GM19395 (cell line): Measurements from ENCODE around the gene MACO1.

ENCODE experiments used
- ATAC-seq: cut with Tn5 transposase; IDR thresholded peaks from one replicate; pipeline ENCODE4 v1.9.1; 2021; ENCODE audit warnings: mild to moderate bottlenecking, moderate library complexity; ENCODE audit not compliant: unreplicated experiment

The MACO1 gene

DNA sequence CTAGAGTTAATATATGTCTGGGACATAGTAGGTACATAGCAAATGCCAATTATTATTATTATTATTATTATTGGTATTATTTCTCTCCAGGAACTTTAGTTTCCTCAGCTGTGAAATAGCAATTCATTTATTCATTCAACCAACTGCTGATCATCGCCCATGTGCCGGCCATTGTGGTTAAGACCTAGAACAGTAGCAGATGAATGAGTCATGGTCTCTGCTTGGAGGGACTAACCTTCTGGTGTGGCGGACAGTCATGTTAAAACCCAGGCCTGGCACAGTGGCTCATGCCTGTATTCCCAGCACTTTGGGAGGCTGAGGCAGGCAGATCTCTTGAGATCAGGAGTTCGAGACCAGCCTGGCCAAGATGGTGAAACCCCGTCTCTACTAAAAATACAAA lies 88.9 kb downstream of the MACO1 start:
- ATAC-seq, result no peak

DNA sequence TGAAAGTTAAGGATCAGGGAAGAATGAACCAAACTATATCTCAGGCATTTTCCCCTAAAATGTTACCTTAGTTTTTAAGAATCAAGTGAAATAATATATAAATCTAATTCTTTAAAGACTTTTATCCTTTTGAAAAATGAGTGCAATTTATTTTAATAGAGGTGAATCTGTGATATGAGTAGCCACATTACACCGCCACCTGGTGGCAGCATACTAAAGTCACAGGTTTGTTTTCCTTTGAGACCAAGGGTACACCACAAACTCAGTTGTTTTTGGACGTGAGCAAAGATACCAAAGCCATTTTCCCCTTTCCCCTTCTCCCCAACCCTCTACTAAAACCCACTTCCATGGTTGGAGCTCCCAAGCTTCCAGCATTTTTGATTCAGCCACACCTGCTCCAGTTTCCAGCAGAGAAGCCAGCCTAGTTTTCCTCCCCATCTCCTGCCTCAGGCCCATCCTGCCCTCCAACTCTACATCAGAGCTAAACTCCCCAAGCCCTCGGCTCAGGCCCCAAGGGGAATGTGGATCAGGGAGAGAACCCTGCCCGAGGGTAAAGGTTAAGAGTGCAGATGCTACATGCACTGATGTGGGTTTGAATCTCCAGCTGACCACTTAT lies 89.9 kb downstream of the MACO1 start:
- ATAC-seq, result no peak

DNA sequence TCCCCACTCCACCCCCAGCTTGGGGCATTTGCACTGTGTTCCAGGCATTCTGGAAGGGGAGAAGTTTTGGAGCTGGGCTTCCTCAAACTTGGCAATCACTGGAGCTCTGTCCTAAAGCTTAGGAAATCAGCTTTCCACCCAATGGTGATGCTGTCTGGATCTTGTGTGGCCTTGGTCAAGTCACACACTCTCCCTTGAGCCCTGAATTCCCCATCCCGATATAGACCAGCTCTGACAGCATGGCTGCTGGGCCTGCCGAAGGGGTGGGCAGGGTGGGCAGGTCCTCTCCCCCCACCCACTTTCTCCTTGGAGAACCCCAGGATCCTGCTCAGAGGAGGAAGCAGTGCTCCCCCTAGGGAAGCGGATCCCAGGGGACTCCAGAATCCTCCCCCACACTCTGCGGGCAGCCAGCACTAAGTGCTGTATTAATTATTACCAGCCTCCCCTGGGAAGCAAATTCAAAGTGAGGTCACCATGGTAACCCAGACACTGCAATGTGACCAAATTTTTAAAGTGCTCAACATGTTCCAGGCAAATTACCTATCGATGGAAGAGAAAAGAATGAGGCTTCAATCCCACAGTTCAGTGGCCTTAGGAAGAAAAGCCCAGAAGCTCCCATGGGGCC lies 91.4 kb downstream of the MACO1 start:
- no peak for ATAC-seq

DNA sequence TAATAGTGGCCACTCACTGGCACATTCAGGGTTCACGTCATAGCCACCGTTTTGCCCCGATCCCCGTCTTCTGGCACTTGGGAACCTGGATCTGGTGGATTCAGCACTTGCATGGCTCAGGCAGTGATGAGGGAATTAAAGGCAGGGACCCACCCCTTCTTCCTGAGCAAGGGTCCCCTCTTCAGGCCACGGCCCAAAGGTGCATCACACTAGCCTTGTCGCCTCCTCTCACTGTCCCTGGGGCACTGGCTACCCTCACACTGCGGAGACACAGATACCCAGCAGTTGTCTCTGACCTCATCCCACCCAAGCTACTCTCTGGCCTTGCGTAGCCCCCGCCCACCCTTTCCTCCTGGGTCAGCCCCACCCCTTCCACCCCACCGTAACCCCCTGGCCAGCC lies 92.8 kb downstream of the MACO1 start:
- ATAC-seq, result no peak

DNA sequence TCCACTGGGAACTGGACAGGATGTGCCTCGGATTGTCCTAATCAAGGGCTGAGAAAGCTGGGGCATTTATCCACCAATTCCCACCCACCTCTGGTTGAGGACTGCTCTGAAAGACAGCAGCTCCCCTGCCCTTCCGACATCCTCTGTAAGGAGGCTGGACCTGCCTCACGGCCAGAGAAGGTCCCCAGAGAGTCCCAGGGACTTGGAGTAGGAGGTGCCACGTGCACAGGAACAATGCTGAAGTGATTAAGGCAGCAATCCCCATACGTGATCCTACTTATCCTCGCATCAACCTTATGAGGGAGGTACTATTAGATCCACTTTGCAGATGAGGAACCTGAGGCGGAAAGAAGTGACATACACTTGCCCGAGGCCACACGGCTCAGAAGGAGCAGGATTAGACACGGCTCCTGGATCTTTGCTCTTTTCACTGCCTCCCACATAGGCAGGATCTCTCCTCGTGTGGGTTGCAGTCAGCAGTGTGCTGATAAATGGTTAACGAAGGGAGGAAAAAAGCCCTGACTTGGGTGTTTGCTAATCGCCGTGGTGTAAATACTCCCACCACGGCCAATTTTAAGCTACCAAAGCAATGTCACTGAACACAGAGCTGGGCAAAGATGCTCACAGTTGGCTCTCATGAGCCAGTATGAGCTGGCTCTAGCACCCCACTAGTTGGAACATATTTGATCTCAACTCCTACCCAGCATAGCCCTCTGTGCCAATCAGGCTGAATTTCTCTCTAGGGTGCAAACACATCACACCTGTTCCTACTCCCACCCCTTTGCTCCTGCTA lies 94.1 kb downstream of the MACO1 start:
- no peak for ATAC-seq

DNA sequence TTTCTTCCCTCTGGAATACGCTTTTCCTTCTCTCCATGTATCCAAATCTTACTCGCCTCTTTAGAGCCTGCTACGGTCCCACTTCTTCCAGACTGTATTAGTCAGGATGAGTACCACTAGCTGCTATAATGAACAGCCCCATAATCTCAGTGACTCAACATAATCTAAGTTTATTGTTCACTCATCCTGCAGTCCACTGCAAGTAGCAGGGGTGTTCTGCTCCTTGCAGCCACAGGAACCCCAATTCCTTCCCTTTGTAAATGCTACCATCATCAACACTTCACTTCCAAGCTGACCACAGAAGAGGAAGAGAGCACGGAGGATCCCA lies 94.6 kb downstream of the MACO1 start:
- ATAC-seq, result no peak

DNA sequence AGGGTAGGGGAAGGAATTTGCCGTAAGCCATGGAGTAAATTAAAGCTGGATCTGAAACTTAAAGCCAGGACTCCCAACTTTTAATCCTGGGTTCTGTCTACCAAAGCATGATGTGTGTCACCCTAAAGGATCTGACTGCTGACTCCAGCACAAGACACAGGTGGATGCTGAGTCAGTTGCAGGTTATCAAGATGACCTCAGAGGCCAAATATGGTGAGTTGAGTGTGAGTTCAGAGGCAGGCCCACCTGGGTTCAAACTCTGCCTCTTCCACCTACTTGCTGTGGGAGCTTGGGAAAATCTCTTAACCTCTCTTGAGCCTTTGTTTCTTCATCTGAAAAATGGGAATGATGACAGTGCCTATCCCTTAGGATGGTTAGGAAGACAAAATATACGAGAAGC lies 96.1 kb downstream of the MACO1 start:
- no peak for ATAC-seq

DNA sequence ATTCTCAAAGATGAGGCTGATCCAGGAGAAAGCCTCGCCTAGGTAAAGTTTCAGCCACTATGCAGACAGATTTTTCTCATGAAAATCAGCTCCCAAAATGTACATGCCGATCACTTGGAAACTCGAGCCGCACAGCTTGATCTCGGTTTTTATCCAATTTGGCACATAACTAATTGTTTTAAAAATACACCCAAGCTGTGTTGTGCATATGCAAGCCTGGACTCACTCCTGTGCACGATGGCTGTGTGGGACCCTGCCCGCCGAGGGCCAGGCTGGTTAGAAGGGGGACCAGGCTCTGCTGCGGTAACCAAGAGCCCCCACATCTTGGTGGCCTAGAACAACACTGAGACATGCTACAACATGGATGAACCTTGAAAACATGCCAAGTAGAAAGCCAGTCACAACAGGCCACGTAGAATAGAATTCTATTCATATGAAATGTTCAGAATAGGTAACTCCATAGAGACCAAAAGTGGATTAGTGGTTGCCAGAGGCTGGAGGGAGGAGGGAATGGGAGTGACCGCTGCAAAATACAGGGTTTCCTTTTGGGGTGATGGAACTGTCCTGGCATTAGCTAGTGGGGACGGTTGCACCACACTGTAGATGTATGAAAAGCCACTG lies 96.6 kb downstream of the MACO1 start:
- ATAC-seq, result no peak

DNA sequence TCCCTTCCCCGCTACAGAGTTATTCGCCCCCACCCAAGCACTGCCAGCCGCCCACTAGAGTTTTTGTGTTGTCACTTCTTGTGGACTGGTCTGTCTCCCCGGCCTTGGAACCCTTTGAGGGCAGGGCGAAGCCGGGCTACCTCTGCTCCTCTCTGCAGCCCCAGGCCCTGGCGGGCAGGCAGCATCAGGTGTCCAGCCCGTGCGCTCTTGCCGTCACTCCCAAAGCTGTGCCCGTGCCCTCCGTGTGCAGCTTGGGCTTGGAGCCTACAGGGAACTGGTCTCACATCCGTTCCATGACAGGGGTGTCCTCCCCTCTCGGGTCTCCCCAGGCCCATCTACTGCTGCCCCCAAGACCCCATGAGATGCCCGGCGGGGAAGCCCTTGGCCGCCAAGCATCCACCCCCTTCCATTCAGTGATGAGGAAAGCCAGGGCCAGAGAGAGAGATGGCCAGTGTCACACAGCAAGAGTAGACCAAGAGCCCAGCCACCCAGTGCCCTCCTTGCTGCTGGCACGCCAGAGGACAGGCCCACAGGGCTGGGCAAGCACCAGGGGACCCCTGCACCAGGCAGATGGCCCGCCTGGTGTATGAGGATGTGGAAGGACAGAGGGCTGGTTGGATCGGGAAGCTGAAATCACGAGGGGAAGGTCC lies 97.4 kb downstream of the MACO1 start:
- no peak for ATAC-seq

DNA sequence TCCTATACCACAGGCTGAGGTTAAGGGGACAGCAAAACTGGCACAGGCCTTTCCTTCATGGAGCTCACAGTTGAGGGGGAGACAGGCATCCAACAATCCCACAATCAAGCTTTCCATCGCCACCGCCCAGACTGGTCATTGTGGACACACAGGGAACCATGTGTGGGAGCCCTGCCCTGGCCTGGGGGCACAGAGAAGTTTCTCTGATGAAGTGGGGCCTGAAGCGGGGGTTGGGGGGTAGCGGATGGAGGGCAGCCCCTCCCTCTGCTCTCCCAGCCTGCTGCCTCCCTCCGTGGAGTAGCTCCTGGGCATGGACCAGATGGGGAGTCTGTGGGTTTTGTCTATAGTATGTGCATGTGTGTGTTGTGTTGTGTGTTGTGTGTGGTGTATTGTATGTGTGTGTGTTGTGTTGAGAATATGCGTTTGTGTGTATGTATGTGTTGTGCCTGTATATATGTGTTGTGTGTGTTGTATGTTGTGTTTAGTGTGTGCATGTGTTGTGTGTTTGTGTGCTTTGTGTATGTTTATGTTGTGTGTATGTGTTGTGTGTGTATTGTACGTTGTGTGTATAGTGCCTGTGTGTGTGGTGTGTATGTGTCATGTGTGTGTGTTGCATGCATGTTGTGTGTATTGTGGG lies 98.3 kb downstream of the MACO1 start:
- ATAC-seq, result no peak

DNA sequence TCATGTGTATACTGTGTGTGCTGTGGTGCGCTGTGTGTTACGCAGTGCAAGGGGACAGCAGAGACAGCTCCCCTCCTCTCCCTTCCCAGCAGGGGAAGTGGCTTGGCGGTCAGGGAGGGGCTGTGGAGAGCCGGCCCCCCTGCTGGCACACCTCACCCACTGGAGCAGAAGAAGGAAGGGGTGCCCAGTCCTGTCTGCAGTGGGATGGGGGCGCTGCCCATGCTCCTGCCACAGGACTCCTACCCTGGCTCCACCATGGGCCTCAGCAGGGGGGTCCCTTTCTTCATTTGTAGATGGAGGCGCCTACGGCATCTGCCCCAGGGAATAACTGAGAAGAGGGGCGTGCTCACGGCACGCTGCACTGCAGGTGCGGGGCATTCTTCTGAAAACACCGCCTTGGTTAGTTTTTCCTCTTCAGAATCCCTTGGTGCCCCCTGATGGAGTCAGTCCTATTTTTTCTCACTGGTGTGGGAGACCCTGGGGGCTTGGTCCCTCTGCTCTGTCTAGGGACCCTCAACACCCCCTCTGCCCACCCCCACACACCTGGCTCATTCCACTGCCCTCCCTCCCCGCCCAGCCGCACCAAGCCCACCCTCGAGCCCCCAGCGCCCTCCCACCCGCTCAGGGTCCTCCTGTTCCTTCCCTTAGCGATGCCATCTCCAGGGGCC lies 99.0 kb downstream of the MACO1 start:
- no peak for ATAC-seq

DNA sequence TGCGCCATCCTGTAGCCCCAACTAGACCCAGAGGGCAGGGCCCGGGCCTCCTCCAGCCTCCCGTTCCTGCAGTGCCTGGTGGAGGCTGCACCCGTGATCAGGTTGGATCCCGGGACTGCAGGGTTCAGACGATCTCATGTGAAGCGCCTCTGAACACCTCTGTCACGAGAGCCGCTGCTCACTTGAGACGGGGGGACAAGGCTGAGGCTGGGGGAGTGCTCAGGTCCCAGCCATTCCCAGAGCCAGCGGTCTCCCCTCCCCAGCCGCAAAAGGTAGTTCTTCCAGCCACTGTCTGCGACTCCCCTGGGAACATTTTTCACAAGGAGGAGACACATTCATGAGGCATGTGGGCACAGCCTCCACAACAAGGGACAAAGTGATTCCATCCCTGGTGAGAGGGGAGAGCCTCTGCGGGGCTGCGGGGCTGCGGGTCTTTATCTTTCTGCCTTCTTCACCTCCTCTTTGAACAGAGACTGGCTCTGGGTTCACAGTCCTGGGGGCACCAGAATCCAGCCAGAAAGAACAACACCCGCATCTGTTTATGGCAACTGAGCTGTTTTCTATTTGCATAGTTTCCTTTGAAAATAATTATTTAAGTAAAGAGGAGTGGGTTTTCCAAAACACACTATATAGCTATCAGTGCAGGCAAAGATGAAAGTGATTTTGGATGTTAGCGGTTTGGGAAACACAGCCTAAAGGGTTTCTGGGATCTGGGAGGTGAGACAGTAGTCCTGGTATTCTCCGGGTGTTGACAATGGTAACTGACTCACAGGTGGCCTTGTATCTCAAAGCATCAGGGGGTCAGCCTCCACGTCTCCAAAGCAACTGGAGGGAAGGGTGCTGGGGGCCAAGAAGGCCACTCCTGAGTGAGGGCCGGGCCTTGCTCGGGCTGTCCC lies 99.7 kb downstream of the MACO1 start:
- ATAC-seq, result no peak

DNA sequence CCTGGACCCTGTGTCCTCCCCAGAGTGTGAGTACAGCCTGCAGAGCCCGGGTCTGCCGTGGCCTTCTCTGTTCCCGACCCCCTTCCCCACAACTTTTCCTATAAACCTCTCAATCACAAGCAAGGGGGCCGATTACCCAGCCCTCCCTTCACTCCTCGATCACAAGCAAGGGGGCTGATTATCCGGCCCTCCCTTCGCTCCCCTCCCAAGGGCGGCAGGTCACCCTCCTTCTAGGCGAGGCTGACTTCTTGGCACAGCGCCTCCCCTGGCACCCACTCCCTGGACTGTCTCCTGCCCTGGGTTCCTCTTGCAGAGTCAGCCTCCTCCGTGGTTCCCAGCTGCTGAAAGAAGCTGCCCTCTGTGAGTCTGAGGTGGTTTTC lies 100.4 kb downstream of the MACO1 start:
- no peak for ATAC-seq

DNA sequence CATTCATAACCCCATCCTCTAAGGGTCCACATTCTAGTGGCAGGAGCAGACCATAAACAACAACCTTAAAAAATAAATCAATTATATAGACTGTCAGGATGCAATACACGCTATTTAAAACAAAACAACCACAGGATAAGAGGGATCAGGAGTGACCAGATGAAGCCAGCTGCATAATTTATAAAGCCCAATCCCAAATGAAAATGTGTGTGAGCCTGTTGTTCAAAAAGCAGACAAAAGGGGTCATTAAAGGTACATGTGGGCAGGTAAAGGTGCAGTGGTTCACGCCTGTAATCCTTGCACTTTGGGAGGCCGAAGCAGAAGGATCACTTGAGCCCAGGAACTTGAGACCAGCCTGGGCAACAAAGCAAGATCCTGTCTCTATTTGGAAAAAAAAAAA lies 102.3 kb downstream of the MACO1 start:
- no peak for ATAC-seq

DNA sequence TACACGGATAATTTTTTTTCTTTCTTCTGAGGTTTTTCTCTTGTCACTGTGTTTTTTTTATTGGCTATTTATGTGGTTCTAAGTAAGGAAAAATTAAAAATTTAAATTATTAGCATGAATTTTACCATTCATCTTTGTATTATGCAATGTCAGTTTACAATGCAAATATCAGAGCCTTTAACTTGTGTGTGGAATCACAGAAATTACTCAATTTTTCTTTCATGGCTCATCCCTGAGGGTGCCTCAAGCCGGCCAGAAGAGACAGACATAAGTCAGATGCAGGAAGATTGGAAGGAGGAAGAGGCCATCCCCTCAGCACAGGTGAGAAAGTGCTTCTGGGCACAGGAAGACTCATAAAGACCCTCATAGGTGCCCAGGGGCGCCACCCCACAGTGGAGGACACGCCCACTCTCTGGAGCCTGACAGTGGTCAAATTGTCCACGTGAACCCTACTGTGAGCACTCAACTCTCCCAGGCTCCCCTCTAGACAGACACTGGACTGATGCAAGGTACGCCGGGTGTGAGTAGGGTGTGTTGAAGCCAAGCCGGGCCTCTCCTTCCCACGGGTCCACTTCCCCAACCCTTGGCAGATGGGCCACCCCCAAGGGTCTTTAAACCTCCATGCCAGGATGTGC lies 103.2 kb downstream of the MACO1 start:
- no peak for ATAC-seq

DNA sequence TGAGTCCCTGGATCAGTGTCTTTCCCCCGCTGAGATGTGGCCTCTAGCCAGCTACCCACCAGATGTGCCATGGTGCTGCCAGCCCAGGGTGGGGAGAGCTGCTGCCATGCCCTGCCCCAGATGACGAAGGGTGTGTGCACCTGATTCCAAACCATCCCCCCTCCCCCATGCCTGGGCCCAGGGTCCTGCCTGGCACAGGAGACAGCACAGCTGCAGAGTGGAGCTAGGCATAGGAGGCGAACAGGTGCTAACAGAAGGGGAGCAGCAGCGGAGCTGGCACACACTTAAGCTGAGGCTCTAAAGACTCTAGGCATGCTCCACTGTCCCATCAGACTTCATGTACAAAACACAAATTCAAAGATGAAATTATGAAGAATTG lies 103.7 kb downstream of the MACO1 start:
- ATAC-seq, result no peak

DNA sequence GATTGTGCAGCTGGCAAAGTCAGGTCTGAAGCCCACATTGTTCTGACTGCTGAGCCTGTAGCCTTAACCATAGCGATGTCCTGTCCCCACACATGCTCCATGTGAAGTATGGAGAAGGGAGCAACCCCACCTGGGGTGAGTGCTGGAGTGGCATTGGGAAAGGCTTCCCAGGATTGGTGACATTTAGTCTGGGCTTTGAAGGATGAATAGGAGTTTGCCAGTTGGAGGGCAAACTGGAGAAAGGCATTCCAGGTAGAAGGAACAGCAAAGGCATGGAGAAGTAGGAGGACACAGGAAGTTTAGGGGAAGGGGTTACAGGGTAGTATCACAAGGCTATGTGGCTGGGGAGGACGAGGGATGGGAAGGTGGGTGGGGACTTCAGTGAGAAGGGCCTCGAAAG lies 105.4 kb downstream of the MACO1 start:
- no peak for ATAC-seq

DNA sequence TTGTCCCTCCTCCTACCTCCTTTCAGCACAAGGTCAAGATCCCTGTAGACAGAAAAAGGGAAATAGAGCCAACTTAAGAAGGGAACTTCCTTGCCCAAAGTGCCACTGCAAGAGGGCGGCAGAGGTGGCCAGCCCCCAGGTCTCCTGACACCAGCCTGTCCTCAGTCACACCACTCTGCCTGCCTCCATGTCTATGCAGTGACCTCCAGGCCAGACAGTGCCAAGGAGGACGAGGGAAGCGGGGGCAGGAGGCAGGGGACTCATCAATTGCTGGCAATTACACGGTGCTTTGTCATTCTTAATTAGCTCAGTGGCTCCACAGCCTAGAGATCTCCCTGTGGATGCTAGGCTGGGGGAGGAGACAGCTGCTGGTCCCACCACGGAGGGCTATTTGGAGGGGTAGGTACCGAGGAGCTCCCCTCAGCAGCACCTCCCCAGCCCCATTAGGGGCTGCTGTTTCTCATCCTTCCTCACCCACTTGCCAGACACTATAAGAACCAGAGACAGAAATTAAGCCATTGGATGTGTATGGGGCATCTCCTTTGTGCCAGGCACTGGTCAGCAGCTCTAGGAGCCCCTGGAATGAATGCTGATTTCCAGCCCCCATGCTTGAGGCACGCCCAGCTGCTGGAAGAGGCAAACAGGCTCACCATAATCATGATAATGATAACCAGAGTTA lies 106.6 kb downstream of the MACO1 start:
- ATAC-seq, result no peak
